MG63 (cell line): Measurements from ENCODE around the gene KCNQ1. TPM values are rescaled to one million over a fixed set of nuclear protein-coding genes. Genes with fewer than 3 reads are reported as not detected.

ENCODE experiments used
- DNase-seq: peaks from one replicate; pipeline ENCODE4 v3.0.0-alpha.2; 2020
- H3K27me3 ChIP-seq: fragments of 250-450 bp; sonication (Bioruptor Pico); 2 replicates; pipeline ENCODE4 v1.5.1; 2020; ENCODE audit warnings: mild to moderate bottlenecking, moderate library complexity
- H3K36me3 ChIP-seq: fragments of 250-450 bp; sonication (Bioruptor Pico); 2 replicates; pipeline ENCODE4 v1.5.1; 2020; ENCODE audit warnings: mild to moderate bottlenecking, moderate library complexity
- H3K4me3 ChIP-seq: fragments of 250-450 bp; sonication (Bioruptor Pico); 2 replicates; pipeline ENCODE4 v1.5.1; 2020; ENCODE audit warnings: mild to moderate bottlenecking, moderate library complexity
- H3K9me3 ChIP-seq: fragments of 250-450 bp; sonication (Bioruptor Pico); 2 replicates; pipeline ENCODE4 v1.5.1; 2020; ENCODE audit warnings: mild to moderate bottlenecking, moderate library complexity
- total RNA-seq: library from RNA; depleted of rRNA; stranded (reverse); fragments of >200 nt; shearing (Covaris generic); gene quantifications from 2 replicates; pipeline ENCODE4 v1.2.3, GENCODE V29; 2014; ENCODE audit warnings: low replicate concordance

Gene KCNQ1
- total RNA-seq, 1 experiment from 2014 or later: not detected

DNA sequence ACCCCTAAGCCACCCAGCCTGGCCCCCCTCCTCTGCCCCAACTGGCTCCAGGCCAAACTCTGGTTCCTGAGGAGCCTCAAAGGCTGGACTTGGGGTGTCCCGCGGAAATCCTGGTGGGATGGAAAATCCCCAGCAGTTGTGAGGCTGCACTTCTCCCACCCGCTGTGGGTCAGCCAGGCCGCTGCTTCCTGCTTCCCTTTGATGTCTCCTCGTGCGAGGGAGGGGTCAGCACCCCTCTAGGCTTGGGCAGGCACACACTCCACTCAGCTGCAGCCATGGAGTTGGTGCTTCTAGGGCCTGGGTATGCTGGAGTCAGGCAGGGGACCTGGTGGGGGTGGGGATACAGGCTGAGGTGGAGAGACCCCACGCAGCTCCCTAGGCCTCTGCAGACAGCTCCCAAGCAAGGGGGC, 243.0 kb downstream of the KCNQ1 start:
- Histone ChIP-seq H3K9me3 (no peaks in the 10 kb centered on the region), H3K36me3 (no peaks in the 10 kb centered on the region), H3K27me3 (no peaks in the 10 kb centered on the region), H3K4me3 (no peak overlapping the region)
- no peak for DNase-seq

DNA sequence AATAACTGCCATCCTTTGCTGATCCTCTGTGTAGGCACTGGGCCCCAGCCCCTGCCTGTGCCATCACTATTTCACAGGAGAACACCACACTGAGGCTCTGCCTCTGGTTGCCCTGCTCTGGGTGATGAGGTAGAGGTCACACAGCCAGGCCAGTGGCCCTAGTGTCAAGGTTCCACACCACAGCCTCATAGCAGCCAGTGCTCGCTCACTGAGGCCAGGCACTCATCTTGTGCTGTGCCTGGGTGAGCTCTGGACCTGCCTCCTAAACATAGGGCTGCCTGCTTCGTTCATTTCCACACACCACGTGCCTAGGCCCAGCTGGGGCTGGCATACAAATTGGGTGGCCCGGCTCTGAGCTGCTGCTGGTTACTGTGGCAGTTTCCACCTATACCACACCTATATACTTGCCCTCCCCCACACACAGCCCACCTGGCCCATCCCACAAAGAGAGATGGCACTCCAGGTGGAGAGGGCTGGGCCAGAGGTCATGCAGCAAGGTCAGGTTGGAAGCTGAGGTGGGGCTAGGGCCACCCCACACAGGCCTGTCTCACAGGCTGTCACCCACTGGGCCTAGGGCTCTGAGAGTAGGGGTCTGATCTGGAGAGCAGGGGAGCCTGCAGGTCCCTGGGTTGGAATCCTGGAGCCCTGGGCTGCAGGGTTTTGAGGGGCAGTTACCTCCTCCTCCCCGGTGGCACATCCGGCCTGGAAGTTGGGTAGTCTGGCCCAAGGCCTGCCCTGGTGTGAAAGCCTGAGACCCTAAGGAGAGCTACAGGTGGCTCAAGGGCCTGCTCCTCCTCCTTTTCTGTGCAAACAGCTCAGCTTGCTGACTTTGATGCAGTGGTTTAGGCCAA, 243.8 kb downstream of the KCNQ1 start:
- no peak for DNase-seq
- H3K4me3 ChIP-seq: no peak overlapping the region
- no peaks in the 10 kb centered on the region for H3K27me3 ChIP-seq
- no peaks in the 10 kb centered on the region for H3K36me3 ChIP-seq
- no peaks in the 10 kb centered on the region for H3K9me3 ChIP-seq

DNA sequence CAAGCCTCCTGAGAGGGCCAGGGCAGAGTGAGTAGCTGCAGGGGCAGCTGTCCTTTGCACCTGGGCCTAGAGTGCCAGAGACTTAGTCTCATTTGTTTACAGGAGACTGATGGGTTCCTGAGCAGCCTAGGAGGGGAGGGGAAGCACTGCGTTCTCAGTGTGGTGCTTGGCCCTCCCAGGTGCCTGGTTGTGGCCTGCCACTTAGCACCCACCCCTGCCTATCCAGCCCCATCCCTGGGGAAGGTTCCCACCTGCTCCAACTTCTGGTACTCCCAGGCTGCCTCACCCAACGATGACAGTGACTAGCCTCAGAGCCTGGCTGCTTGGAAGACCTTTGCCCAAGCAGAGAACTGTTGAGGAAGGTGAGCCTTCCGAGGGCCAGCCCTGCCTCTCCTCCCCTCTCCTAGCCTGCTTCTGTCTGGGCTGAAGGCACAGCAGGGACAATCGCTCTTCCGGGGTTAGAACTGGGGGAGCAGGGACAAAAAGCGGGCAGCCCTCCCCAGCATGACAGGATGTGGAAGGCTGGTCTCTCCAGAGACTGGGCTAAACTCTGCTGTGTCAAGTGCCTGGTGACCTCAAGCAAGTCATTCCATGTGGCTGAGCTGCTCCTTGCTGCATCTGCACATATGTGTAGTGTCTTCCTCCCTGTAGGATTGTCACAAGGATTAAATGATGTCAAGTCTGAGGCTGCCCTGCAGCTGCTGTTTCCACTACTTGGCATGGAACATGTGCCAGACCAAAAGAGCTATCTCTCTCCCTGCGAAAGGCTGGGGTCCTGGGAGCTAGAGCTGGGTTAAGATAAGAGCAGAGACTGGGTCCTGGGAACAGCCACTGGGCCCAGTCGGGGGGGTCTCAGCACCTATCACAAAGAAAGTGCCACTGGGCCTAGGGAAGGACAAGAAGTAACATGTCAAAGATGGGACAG, 245.1 kb downstream of the KCNQ1 start:
- Histone ChIP-seq H3K36me3 (no peaks in the 10 kb centered on the region), H3K4me3 (no peak overlapping the region), H3K27me3 (no peaks in the 10 kb centered on the region), H3K9me3 (no peaks in the 10 kb centered on the region)
- DNase-seq: no peak

DNA sequence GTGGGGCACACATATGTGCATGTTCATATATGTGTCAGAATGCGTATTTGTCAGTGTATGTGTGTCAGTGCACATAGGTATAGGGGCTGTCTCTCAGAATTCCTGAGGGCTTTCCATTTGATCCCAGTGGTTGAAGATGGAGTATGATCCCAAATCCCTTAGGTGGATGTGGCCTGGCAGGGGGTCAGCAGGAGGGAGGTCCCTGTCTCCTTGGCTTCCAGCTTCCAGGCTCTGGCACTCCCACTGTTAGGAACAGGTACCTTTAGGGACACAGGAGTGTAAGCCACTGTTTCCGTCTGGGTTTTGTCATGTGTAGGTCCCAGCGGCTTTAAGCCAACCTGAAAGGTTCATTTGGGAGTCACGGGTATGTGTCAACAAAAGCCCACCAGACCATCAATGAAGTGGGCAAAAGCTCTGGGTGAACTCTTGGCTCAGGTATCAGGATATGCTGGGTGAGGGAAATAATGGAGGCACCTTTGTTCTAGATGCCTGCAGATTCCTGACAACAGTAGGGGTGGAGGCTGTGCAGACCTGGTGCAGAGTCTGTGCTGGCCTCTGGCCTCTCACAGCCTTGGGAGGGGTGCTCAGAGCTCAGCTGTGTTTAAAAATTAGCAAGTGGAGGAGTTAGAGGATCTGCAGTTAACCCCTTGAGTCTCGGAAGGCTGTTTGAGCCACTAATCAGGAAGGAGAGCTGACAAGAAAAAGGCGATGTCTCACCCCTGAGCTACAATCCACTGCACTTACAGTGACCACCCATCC, 246.0 kb downstream of the KCNQ1 start:
- Histone ChIP-seq H3K9me3 (no peaks in the 10 kb centered on the region), H3K27me3 (no peaks in the 10 kb centered on the region), H3K4me3 (no peak overlapping the region), H3K36me3 (no peaks in the 10 kb centered on the region)
- DNase-seq: no peak

DNA sequence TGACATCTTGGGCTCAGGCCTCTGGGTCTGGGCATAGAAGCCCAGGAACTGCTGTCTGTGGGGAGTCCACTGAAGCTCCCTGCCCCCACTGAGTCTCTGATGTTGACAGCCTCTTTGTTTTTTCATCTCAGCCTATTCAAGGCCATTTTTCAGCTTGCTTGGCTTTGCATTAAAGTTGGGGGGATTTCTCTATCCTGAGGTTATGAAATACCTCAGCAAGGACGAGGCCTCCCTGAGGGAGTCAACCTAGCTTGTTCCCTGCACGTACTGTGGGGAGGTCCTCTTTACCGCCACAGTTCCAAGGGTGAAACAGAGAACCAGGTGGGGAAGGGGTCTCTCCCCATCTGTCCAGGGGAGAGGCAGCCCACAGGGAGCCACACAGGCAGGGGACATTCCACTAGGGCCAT, 246.6 kb downstream of the KCNQ1 start:
- Histone ChIP-seq H3K9me3 (no peaks in the 10 kb centered on the region), H3K4me3 (no peak overlapping the region), H3K27me3 (no peaks in the 10 kb centered on the region), H3K36me3 (no peaks in the 10 kb centered on the region)
- no peak for DNase-seq

DNA sequence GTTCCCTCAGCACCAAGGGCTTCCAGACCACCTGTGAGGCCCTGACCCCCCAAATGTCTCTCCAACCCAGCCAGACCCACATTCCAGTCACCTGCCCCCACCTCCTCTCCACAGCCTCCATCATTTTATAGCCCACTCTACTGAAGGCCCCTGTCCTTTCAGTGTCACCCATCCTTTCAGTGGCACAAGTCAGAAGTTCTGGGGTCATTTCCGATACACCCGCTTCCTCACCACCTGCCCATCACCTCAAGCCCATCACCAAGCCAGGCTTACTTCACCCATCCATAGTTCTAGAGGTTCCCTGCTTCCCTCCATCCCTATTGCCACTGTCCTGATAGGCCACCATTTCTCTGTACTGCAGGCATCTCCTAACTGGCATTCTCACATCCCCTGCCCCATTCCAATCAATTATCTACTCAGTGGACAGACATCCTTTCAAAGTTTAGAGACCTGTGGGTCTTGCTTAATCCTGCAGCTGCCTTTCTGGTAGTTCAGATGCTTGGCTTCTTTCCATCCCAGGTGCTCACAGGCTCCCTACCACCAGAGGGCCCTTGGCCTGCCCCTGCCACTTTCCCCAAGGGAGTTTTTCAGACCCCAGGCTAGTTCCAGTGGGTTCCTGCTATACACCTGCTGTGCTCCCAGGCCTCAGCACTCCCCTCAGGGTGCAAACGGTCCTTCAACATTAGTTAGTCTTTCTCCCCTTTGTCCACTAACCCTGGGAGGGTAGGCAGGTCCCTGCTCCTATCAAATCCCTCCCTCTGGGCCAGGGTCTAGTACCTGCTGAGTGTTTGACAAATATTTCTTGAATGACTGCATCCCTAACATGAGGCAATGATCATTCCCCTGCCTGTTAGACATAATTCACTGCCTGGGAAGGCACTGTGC, 247.4 kb downstream of the KCNQ1 start:
- DNase-seq: no peak
- no peaks in the 10 kb centered on the region for H3K27me3 ChIP-seq
- no peak overlapping the region for H3K4me3 ChIP-seq
- no peaks in the 10 kb centered on the region for H3K9me3 ChIP-seq
- H3K36me3 ChIP-seq: no peaks in the 10 kb centered on the region

DNA sequence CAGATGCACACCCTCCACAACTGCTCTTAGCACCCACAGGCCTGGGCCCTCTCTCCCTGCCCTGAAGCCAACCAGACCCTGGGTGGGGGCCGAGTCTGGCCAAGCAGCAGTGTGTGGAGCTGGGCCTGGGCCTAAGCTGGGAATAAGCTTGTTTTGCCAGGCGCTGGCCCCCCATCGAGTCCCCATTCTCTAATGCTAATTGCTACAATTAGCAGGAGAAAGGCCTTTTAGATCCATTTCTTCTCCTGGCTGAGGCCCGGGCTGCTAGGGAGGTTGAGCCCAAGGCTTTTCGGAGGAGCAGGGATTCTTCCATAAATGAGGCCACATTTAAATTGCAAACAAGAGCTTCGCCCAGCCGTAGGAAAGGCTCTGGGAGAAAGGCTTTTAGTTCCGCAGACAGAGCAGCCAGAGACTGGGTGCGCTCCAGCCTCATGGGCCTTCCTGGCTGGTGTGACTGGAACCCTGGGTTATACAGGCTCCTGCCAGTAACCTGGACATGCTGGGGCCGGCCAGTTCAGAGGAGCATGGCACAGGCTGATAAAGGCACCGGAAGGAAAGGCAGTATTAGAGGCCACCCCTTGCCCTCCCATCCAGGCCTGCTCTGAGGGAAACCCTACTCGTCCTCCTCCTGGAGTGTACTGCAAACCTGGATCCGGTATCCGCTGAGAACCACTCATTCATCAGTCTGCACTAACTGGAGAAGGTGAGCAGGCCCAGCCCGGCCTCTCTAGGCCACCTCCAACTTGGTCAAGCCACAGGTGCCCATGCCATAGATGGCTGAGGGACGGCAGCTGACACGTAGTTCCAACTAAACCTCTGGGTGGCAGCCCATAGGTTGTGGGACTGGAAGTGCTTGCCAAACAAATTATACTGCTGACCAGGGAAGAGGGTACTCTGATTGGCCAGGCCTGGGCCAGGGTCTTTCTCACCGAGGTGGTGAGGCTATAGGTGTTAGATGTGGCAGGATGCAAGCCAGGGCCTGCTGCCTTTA, 248.8 kb downstream of the KCNQ1 start:
- no peak overlapping the region for H3K4me3 ChIP-seq
- DNase-seq: no peak
- no peaks in the 10 kb centered on the region for H3K9me3 ChIP-seq
- no peaks in the 10 kb centered on the region for H3K36me3 ChIP-seq
- no peaks in the 10 kb centered on the region for H3K27me3 ChIP-seq

DNA sequence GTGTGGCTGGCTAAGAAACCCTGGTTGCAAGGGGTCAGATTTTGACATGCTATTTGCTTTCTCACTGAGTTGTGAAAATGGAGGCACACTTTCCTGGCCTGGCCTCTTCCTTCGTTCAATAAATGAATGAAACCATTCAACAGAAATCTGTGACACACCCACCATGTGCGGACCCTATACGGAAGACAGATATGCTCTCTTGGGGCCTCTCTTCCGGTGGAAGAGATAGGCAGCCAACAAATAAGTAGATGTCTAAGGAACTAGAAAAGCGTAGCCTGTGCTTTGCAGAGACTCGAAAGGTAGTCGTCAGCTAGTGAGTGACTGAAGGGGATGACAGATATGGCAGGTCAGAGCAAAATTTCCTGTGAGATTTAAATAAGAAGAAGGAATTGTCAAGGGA, 249.7 kb downstream of the KCNQ1 start:
- H3K4me3 ChIP-seq: no peak overlapping the region
- DNase-seq: no peak
- H3K27me3 ChIP-seq: no peaks in the 10 kb centered on the region
- no peaks in the 10 kb centered on the region for H3K9me3 ChIP-seq
- H3K36me3 ChIP-seq: no peaks in the 10 kb centered on the region

DNA sequence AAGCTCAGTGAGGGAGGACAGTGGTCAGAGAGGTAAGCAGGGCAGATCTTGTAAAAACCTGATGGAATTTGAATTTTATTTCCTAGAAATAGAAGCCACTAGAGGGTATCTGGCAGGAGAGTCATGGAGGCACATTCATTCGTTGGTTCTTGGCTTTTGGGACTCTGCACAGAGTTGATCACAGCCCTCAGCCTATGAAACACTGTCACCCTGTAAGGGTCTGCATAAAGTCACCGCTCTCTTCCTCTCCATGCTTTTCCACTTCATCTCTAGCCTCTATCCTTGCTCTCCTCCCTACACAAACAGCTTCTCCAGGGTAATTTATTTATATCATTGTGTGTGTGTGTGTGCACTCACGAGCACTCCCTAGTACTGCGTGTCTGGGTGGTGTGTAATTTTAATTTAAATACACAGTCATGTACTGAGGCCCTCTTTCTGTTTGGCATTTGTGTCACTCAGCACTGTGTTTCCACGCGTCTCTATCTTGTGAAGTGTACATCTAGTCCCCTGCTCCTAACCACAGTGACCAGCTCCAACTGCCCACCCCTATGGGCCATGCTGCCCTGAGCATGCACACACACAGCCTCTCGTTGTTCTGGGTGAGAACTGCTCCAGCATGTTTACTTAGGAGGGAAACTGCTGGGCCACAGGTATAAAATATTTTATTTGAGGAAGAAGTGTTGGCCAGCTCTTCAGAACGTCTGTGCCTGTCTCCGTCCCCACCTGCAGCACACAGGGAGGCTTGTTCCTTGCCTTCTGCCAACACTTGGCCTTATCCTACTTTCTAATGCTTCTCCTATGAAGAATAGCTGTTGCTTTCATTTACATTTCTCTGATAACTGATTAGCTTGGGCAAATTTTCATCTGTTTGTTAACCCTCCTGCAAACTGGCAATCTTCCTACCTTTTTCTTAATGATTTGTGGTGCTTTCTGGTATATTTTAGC, 250.5 kb downstream of the KCNQ1 start:
- no peak for DNase-seq

DNA sequence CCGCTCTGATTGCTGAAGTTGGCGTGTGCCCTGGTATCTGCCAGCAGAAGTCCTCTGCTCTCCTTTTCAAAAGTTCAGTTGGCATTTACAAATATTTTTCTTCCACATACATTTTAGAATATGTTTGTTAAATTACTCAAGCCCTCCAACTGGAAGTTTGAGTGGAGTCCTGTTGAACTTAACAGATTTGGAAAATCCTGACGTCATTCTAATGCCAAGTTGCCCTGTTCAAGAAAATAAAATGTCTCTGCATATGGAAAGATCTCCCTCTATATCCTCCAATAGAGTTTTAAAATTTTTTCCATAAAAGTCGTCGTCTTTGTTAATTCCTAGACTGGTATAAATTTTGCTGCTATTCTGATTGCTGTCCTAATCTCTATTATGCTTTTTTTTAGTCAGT, 251.6 kb downstream of the KCNQ1 start:
- H3K36me3 ChIP-seq: no peaks in the 10 kb centered on the region
- no peak overlapping the region for H3K4me3 ChIP-seq
- DNase-seq: no peak
- H3K9me3 ChIP-seq: no peaks in the 10 kb centered on the region
- H3K27me3 ChIP-seq: no peaks in the 10 kb centered on the region

More for the DNA sequence above, 250.5 kb downstream of the KCNQ1 start:
- no peaks in the 10 kb centered on the region for H3K36me3 ChIP-seq
- no peak overlapping the region for H3K4me3 ChIP-seq
- H3K9me3 ChIP-seq: no peaks in the 10 kb centered on the region
- no peaks in the 10 kb centered on the region for H3K27me3 ChIP-seq

DNA sequence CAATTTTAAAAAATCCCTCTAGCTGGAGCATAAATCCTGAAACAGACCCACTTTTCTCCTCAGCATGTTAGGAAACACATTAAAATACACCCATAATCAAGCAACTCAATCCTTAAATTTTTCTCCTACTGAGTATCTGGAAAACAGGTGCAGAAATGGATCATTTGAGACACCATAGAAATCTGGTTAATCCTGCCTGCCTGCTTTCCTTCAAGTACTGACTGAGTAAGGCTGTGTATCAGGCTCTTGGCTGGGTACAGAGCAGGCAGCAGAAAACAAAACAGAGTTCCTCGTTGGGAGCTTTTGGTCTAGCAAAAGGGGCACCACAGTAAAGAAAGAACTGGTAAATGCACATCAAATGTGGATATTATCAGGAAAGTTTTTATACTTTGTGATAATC, 253.1 kb downstream of the KCNQ1 start:
- no peak for DNase-seq
- no peaks in the 10 kb centered on the region for H3K9me3 ChIP-seq
- H3K36me3 ChIP-seq: no peaks in the 10 kb centered on the region
- no peaks in the 10 kb centered on the region for H3K27me3 ChIP-seq
- peak overlapping the region; percentile 89 for H3K4me3 ChIP-seq

DNA sequence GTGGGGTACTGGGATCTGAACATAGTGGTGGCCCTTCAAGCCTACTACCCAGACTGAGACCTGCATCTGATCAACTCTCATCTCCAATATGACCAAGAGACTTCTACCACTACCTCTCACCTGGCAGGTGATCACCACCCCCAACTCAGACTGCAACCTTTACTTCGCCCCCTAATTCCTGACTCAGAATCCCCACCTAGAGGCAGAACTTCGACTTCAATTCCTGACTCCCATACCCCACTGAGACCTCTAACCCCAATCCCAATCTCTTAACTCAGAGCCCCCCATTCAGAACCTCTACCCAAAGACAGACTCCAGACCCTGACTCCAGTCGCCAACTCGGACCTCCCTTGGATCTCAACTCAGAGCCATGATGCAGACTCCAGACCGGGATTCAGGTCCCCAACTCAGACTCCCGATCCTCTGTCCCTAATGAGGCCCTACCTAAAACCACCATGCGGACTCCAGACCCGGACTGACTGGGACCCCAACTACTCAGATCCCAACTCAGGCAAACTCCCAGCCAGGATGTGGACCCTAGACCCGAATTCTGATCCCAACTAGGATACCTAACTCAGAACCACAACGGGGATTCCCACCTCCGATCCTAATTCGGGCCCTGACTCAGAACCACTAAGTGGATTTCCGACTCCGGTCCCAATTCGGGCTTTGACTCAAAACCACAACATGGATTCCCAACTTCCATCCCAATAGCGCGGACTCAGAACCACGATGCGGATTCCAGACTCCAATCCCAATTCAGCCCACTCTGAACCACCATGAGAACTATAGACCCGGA, 253.8 kb downstream of the KCNQ1 start:
- DNase-seq: no peak
- Histone ChIP-seq H3K36me3 (no peaks in the 10 kb centered on the region), H3K4me3 (peak overlapping the region; percentile 89), H3K9me3 (no peaks in the 10 kb centered on the region), H3K27me3 (no peaks in the 10 kb centered on the region)

DNA sequence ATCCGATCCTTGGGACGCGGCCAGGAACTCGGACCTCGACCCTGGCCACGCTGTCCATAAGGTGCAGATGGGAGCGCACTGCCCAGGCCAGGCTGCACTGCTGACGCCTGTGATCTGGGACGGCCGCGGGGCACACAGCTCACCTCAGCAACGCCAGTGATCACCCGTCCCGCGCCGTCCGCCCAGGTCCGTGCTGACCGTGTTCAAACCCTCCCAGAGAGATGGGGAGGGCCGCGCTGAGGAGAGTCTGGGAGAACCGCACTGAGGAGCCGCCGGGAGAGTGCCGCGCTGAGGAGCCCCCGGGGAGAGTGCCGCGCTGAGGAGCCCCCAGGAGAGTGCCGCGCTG, 254.3 kb downstream of the KCNQ1 start:
- Histone ChIP-seq H3K36me3 (no peaks in the 10 kb centered on the region), H3K9me3 (no peaks in the 10 kb centered on the region), H3K27me3 (no peaks in the 10 kb centered on the region), H3K4me3 (peak overlapping the region; percentile 89)
- DNase-seq: peak; percentile 15
